ENCODE results near the gene ZNF414.

The ZNF414 gene

DNA sequence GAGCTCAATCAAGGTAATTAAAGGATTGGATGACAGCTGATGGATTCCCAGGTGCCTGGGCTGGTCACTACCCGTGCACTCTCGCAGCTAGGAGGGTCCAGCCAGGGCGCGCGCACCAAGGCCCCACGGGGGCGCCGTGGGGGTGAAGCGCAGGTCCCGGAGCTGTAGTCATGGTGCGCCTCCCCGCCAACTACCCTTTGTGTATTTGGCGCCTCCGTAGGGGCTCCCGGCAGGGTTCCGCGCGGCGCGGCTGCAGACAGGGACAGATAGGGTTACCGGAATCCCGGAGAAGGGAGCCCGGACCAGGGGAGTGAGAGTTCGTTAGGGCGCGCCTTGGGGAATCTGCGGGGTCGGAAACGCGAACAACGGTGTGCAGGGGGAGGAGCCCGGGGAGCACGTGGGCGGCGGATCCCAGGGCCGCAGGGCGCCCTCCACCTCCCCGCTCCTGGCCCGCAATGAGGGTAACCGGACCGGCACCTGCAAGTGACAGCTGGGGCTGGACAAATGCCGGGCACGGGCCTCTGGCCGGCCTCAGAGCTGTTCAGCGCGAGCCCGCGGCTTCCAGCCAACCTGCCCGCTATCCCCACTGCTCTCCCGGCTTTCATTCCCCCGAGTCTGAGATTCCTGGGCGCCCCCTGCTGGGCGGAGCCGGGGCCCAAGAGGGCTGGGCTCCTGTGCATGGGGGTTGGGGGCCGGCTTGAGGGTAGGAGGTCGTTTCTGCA lies 8.1 kb downstream of the ZNF414 start (continued):
- peak; percentile 73; the same call in 1 of the 2 replicates for TF ChIP-seq ZBTB20 (tag by site-specific recombination; IDR thresholded peaks at IDR 0.05)
- TF ChIP-seq ZNF645 (tag by site-specific recombination; IDR thresholded peaks at IDR 0.05): no peak
- TF ChIP-seq ZNF549 (tag by site-specific recombination; IDR thresholded peaks at IDR 0.05): no peak
- 0 out of 2 replicates have a peak, but pooled peaks have one; percentile 42 for TF ChIP-seq ZFP69B (tag by site-specific recombination; IDR thresholded peaks at IDR 0.05)
- no peak for TF ChIP-seq ZNF394 (tag by site-specific recombination; IDR thresholded peaks at IDR 0.05; ENCODE audit: borderline replicate concordance)
- no peak for TF ChIP-seq SCRT2 (tag by site-specific recombination; IDR thresholded peaks at IDR 0.05)
- no peak for TF ChIP-seq ZNF707 (tag by site-specific recombination; IDR thresholded peaks at IDR 0.05)
- peak; percentile 84 for TF ChIP-seq GLIS2 (tag by site-specific recombination; IDR thresholded peaks at IDR 0.05)
- peak; percentile 74; the same call in 1 of the 2 replicates for TF ChIP-seq ZNF391 (tag by site-specific recombination; IDR thresholded peaks at IDR 0.05; ENCODE audit: borderline replicate concordance, low read depth)
- TF ChIP-seq ZNF654 (tag by site-specific recombination; IDR thresholded peaks at IDR 0.05; ENCODE audit: low read depth): peak; percentile 73
- no peak for TF ChIP-seq ZNF37A (tag by site-specific recombination; IDR thresholded peaks at IDR 0.05)
- no peak for TF ChIP-seq ZNF311 (tag by site-specific recombination; IDR thresholded peaks at IDR 0.05; ENCODE audit: borderline replicate concordance)
- TF ChIP-seq REPIN1 (tag by site-specific recombination; IDR thresholded peaks at IDR 0.05; ENCODE audit: low read depth): no peak
- TF ChIP-seq REST (tag by site-specific recombination; IDR thresholded peaks at IDR 0.05): 0 out of 2 replicates have a peak, but pooled peaks have one; percentile 16
- no peak for TF ChIP-seq ZNF274 (IDR thresholded peaks at IDR 0.05; ENCODE audit: low read length)
- TF ChIP-seq ZNF274 (tag by site-specific recombination; IDR thresholded peaks at IDR 0.05; ENCODE audit: borderline replicate concordance): no peak
- TF ChIP-seq ZNF416 (tag by site-specific recombination; IDR thresholded peaks at IDR 0.05): no peak
- peak; percentile 91 for TF ChIP-seq CTCF (tag by site-specific recombination; IDR thresholded peaks at IDR 0.05)
- no peak for TF ChIP-seq ZNF10 (tag by site-specific recombination; IDR thresholded peaks at IDR 0.05)
- TF ChIP-seq SP2 (tag by site-specific recombination; IDR thresholded peaks at IDR 0.05): peak; percentile 44
- TF ChIP-seq ZFP37 (tag by site-specific recombination; IDR thresholded peaks at IDR 0.05): peak; percentile 85; the same call in 1 of the 2 replicates
- no peak for TF ChIP-seq ZNF248 (tag by site-specific recombination; IDR thresholded peaks at IDR 0.05)
- TF ChIP-seq ZNF157 (tag by site-specific recombination; IDR thresholded peaks at IDR 0.05): no peak
- TF ChIP-seq, protein P1, sequence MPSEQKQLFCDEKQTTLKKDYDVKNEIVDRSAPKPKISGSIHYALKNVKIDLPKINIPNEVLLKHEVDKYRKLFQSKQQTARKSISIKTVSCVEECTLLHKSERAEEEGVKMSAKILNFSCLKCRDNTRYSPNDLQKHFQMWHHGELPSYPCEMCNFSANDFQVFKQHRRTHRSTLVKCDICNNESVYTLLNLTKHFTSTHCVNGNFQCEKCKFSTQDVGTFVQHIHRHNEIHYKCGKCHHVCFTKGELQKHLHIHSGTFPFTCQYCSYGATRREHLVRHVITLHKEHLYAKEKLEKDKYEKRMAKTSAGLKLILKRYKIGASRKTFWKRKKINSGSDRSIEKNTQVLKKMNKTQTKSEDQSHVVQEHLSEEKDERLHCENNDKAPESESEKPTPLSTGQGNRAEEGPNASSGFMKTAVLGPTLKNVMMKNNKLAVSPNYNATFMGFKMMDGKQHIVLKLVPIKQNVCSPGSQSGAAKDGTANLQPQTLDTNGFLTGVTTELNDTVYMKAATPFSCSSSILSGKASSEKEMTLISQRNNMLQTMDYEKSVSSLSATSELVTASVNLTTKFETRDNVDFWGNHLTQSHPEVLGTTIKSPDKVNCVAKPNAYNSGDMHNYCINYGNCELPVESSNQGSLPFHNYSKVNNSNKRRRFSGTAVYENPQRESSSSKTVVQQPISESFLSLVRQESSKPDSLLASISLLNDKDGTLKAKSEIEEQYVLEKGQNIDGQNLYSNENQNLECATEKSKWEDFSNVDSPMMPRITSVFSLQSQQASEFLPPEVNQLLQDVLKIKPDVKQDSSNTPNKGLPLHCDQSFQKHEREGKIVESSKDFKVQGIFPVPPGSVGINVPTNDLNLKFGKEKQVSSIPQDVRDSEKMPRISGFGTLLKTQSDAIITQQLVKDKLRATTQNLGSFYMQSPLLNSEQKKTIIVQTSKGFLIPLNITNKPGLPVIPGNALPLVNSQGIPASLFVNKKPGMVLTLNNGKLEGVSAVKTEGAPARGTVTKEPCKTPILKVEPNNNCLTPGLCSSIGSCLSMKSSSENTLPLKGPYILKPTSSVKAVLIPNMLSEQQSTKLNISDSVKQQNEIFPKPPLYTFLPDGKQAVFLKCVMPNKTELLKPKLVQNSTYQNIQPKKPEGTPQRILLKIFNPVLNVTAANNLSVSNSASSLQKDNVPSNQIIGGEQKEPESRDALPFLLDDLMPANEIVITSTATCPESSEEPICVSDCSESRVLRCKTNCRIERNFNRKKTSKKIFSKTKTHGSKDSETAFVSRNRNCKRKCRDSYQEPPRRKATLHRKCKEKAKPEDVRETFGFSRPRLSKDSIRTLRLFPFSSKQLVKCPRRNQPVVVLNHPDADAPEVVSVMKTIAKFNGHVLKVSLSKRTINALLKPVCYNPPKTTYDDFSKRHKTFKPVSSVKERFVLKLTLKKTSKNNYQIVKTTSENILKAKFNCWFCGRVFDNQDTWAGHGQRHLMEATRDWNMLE (tag by site-specific recombination; conservative IDR thresholded peaks at IDR 0.05; ENCODE audit: low read depth): no peak
- peak; percentile 93 for TF ChIP-seq ZNF335 (tag by site-specific recombination; conservative IDR thresholded peaks at IDR 0.05)
- TF ChIP-seq KLF16 (tag by site-specific recombination; IDR thresholded peaks at IDR 0.05): peak; percentile 49
- peak; percentile 94 for TF ChIP-seq ZEB2 (tag by site-specific recombination; IDR thresholded peaks at IDR 0.05)
- no peak for TF ChIP-seq ZNF791 (tag by site-specific recombination; IDR thresholded peaks at IDR 0.05)
- TF ChIP-seq MZF1 (tag by site-specific recombination; IDR thresholded peaks at IDR 0.05; ENCODE audit: borderline replicate concordance): peak; percentile 70
- 0 out of 2 replicates have a peak, but pooled peaks have one; percentile 22 for TF ChIP-seq YY2 (tag by site-specific recombination; IDR thresholded peaks at IDR 0.05)
